GM10248 (cell line): ENCODE data around the gene MS4A1.
"Not testable (repeated sequence)": the region's sequence is repeated elsewhere in the genome, so short reads cannot be mapped to it uniquely, and the experiment has no call there.

Experiments used
- CTCF ChIA-PET: fragments of 300-600 bp; sonication (Branson Sonifier 250); formaldehyde crosslinking; extraction: SDS; loops from one replicate; lab custom pipeline; 2021; ENCODE audit warnings: antibody characterized with exemption; lab: Yijun Ruan, JAX
- POLR2A ChIA-PET: fragments of 350-650 bp; sonication (Branson Sonifier 250); formaldehyde crosslinking; extraction: SDS; loops from one replicate; lab custom pipeline; 2020; ENCODE audit warnings: antibody characterized with exemption; lab: Yijun Ruan, JAX
- DNase-seq: peaks from one replicate; pipeline ENCODE4 v3.0.0; 2012; ENCODE audit errors: extremely low spot score
- TF ChIP-seq, protein P1 (sequence below): IDR thresholded peaks from 2 replicates; pipeline ENCODE4 v1.5.1; 2012; ENCODE audit warnings: mild to moderate bottlenecking, low read depth; ENCODE audit errors: extremely low read depth, missing control alignments, control extremely low read depth

The MS4A1 gene

DNA sequence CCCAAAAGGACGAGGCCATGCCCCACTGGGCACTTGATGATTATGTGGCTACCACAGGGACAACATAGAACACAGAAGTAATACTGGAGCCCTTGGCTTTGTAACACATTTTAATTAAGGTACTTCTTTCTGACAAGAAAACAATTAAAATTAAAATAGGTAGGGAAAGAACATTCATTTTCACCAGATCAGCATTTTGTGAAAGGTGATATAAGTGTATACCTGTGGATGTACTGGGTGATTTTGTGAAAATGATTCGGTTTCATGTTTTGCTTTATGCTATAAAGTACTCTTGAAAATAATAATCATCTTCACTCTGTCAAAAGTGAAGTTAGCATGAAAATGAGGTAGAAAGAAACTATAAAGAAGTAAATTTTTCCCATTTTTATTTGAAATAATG lies 37.8 kb downstream of the MS4A1 start:
- TF ChIP-seq, protein P1, sequence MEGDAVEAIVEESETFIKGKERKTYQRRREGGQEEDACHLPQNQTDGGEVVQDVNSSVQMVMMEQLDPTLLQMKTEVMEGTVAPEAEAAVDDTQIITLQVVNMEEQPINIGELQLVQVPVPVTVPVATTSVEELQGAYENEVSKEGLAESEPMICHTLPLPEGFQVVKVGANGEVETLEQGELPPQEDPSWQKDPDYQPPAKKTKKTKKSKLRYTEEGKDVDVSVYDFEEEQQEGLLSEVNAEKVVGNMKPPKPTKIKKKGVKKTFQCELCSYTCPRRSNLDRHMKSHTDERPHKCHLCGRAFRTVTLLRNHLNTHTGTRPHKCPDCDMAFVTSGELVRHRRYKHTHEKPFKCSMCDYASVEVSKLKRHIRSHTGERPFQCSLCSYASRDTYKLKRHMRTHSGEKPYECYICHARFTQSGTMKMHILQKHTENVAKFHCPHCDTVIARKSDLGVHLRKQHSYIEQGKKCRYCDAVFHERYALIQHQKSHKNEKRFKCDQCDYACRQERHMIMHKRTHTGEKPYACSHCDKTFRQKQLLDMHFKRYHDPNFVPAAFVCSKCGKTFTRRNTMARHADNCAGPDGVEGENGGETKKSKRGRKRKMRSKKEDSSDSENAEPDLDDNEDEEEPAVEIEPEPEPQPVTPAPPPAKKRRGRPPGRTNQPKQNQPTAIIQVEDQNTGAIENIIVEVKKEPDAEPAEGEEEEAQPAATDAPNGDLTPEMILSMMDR, result no peak
- CTCF ChIA-PET, result interaction anchor here (1.2 kb wide), 1 partner anchor 447 kb away, joined by 3 read pairs; no protein-coding TSS in a partner anchor
- POLR2A ChIA-PET, result no interaction called here
- no peak for DNase-seq

DNA sequence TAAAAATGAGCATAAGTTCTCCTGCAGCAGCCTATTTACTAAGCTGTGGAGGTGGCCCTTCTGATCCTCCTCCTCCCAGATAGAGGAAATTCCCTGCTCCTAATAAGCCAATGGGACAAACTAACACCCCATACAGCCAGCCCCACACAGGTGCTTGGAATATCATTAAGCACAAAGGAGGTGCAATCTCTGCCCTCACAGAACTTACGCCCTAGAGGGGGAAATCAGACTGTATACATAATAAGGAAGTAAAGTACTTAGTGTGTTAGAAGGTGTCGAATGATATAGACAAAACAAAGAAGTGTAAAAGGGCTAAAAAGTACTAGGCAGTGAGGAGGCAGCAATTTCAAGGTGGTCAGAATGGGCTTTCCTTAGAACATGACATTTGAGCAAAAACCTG lies 42.8 kb downstream of the MS4A1 start:
- TF ChIP-seq, protein P1, result no peak
- DNase-seq, result no peak
- ChIA-PET POLR2A (no interaction called here), CTCF (no interaction called here)

DNA sequence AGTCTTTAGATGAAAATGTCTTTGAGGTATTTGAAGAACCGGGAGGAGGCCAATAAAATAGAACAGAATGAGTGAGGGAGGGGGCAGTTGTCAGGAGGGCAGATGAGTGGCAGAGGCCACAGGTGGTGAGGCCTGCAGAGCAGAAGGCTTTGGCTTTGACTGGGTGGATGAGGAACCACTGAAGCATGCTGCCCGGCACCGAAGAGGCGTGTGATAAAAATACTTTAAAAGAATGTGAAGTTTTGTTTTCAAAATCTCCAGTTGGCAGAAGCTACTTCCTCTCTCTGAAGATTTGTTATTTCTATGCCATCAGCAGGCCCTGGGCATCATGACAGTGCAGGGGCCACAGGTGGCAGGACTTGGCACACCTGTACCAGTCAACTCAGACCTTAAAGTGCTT lies 43.2 kb downstream of the MS4A1 start:
- ChIA-PET CTCF (no interaction called here), POLR2A (no interaction called here)
- TF ChIP-seq, protein P1, result no peak
- DNase-seq, result no peak

DNA sequence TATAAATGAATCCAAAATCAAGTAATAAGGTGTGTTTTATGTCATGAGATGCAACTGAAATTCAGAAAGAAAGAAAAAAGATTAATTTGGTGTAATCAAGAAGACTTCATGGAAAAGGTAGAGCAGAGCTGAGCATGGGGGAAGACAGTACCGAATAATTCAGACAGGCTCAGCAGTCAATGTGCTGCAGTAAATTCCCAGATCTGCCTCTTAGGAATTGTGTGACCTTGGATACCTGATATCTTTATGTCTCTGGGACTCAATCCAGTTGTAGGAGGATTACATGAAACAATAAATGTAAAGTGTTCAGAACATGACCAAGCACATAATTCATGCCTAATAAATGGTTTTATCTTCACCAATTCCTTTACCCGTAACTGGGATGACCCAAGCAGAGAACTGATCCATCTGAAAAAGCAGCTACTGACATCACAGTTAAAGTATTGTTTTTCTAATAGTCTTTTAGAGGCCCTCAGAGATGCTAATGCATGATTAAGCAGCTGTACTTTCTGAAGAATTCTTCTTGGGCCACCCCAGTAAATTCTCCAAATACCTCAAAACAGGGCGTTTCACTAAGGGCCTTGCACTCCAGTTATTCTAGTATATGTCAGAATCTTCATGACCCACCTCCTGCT lies 44.7 kb downstream of the MS4A1 start:
- ChIA-PET POLR2A (no interaction called here), CTCF (interaction anchor here (1.0 to 1.2 kb wide), 2 partner anchors 23 to 43 kb away, joined by 3 to 4 read pairs; no protein-coding TSS in a partner anchor)
- DNase-seq, result no peak
- TF ChIP-seq, protein P1, result no peak

DNA sequence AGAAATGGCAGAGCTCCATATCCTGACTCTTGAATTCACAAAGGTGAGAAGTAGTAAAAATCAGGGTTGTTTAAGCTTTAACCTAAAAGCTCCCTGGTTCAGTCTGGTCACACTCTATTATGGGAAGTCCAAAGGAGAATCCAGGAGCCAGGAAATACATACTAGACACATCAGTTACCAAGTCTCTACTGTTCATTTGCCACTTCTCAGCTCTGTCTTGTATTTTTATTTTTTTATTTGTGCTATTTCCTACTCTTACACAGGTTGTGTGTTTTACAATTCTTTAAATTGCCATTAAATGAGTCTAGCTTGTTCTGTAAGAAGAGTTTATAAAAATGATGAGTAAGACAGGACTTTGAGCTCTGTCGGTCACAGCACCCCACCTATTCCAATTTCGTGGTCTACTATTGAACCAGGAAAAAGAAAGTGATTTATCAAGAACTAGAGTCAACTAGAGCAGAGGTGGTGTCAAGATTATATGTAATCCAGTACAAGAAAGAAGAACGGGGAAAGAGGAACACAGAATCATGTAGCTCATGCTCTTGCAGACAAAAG lies 46.7 kb downstream of the MS4A1 start:
- POLR2A ChIA-PET, result no interaction called here
- TF ChIP-seq, protein P1, result no peak
- CTCF ChIA-PET, result interaction anchor here (0.8 to 4.5 kb wide), 5 partner anchors 10 to 170 kb away, joined by 3 to 16 read pairs (median 3); no protein-coding TSS in a partner anchor
- no peak for DNase-seq

DNA sequence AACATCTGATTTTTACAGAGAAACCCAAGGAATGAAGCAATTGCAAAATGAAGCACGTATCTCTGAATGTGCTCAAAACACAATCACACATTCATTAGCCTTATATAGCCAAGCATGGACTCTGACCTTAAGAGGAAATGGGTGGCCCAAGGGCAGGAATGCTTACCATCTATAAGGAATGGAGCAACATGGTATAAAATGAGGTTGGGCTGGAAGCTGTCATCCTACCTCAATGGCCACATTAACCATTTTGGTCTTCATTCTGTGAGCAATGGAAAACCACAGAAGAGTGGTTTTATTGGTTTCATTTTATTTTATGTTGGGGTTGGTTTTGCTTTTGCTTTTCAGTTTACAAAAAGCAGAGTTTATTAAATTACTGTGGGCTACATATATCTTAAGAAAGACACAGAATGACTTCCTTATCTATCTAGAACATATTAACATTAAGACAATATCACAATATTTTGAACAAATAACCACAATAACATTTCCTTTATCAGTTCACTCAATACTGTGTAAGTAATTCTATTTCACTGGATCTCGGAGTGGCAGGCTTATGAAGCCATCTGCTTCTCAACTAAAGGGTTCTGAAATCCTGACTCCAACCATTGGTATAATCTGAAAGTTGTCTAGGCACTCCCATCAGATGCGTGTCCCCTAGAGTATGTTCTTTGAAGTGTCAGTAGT lies 48.7 kb downstream of the MS4A1 start:
- TF ChIP-seq, protein P1, result no peak
- DNase-seq, result no peak
- ChIA-PET CTCF (interaction anchor here (1.9 to 4.5 kb wide), 2 partner anchors 17 to 141 kb away, joined by 5 to 16 read pairs; no protein-coding TSS in a partner anchor), POLR2A (no interaction called here)

DNA sequence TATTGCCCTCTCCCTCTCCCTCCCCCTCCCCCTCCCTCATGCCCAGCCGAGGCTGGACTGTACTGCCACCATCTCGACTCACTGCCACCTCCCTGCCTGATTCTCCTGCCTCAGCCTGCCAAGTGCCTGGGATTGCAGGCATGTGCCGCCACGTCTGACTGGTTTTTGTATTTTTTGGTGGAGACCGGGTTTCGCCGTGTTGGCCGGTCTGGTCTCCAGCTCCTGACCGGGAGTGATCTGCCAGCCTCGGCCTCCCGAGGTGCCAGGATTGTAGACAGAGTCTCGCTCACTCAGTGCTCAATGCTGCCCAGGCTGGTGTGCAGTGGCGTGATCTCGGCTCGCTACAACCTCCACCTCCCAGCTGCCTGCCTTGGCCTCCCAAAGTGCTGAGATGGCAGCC lies 54.0 kb downstream of the MS4A1 start:
- DNase-seq, POLR2A ChIA-PET: not testable (repeated sequence)
- CTCF ChIA-PET, result interaction anchor here (1.3 kb wide), 1 partner anchor 175 kb away, joined by 3 read pairs; no protein-coding TSS in a partner anchor

DNA sequence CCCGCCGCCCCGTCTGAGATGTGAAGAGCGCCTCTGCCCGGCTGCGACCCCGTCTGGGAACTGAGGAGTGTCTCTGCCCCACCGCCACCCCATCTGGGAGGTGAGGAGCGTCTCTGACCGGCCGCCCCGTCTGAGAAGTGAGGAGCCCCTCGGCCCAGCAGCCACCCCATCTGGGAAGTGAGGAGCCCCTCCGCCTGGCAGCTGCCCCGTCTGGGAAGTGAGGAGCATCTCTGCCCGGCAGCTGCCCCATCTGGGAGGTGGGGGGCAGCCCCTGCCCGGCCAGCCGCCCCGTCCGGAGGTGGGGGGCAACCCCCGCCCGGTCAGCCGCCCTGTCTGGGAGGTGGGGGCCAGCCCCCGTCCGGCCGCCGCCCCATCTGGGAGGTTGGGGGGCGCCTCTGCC lies 54.6 kb downstream of the MS4A1 start:
- DNase-seq, CTCF ChIA-PET, POLR2A ChIA-PET: not testable (repeated sequence)
